ENCODE measurements around the gene ZNRF1.

The ZNRF1 gene

GRCh38 chr16:75107505-75107904 lies 108.7 kb downstream of the ZNRF1 start:
- no peak for TF ChIP-seq JUND (IDR thresholded peaks at IDR 0.05; ENCODE audit: low read depth)
- DNase-seq (ENCODE audit: low read depth in 1 of 2, low spot score in 1 of 2): no peak
- in situ Hi-C loops (cut with HindIII; ENCODE audit: low pct_unique_long_range_greater_than_20kb, low sequenced_read_pairs): no loop called here

- no peak; the same call in 1 of the 2 replicates for TF ChIP-seq JUND (IDR thresholded peaks at IDR 0.05; ENCODE audit: low read depth)
- in situ Hi-C loops (cut with HindIII; ENCODE audit: low pct_unique_long_range_greater_than_20kb, low sequenced_read_pairs): no loop called here
- DNase-seq (ENCODE audit: low read depth in 1 of 2, low spot score in 1 of 2): peak; percentile 56 to 98
These were observed 110.2 kb downstream of the ZNRF1 start for GRCh38 chr16:75108792-75109731.

- peak in 1 of 2 experiments; percentile 72 for DNase-seq (ENCODE audit: low read depth in 1 of 2, low spot score in 1 of 2)
- in situ Hi-C loops (cut with HindIII; ENCODE audit: low pct_unique_long_range_greater_than_20kb, low sequenced_read_pairs): no loop called here
These were observed 111.0 kb downstream of the ZNRF1 start for GRCh38 chr16:75109732-75110243.

GRCh38 chr16:75110637-75111513 lies 112.1 kb downstream of the ZNRF1 start:
- in situ Hi-C loops (cut with HindIII; ENCODE audit: low pct_unique_long_range_greater_than_20kb, low sequenced_read_pairs): no loop called here
- DNase-seq (ENCODE audit: low read depth in 1 of 2, low spot score in 1 of 2): peak; percentile 69 to 93
- TF ChIP-seq JUND (IDR thresholded peaks at IDR 0.05; ENCODE audit: low read depth): no peak

More at GRCh38 chr16:75109732-75110243, 111.0 kb downstream of the ZNRF1 start:
- no peak for TF ChIP-seq JUND (IDR thresholded peaks at IDR 0.05; ENCODE audit: low read depth)

- no peak for TF ChIP-seq JUND (IDR thresholded peaks at IDR 0.05; ENCODE audit: low read depth)
- in situ Hi-C loops (cut with HindIII; ENCODE audit: low pct_unique_long_range_greater_than_20kb, low sequenced_read_pairs): no loop called here
- no peak for DNase-seq (ENCODE audit: low read depth in 1 of 2, low spot score in 1 of 2)
These were observed 112.7 kb downstream of the ZNRF1 start for GRCh38 chr16:75111514-75111940.

GRCh38 chr16:75111961-75112733 lies 113.3 kb downstream of the ZNRF1 start:
- no peak for TF ChIP-seq JUND (IDR thresholded peaks at IDR 0.05; ENCODE audit: low read depth)
- in situ Hi-C loops (cut with HindIII; ENCODE audit: low pct_unique_long_range_greater_than_20kb, low sequenced_read_pairs): no loop called here
- no peak for DNase-seq (ENCODE audit: low read depth in 1 of 2, low spot score in 1 of 2)

GRCh38 chr16:75112734-75113491 lies 114.1 kb downstream of the ZNRF1 start:
- no peak for DNase-seq (ENCODE audit: low read depth in 1 of 2, low spot score in 1 of 2)
- in situ Hi-C loops (cut with HindIII; ENCODE audit: low pct_unique_long_range_greater_than_20kb, low sequenced_read_pairs): no loop called here
- no peak for TF ChIP-seq JUND (IDR thresholded peaks at IDR 0.05; ENCODE audit: low read depth)

- no peak for TF ChIP-seq JUND (IDR thresholded peaks at IDR 0.05; ENCODE audit: low read depth)
- no peak for DNase-seq (ENCODE audit: low read depth in 1 of 2, low spot score in 1 of 2)
- in situ Hi-C loops (cut with HindIII; ENCODE audit: low pct_unique_long_range_greater_than_20kb, low sequenced_read_pairs): no loop called here
These were observed 114.8 kb downstream of the ZNRF1 start for GRCh38 chr16:75113541-75114121.

GRCh38 chr16:75114179-75114945 lies 115.5 kb downstream of the ZNRF1 start:
- in situ Hi-C loops (cut with HindIII; ENCODE audit: low pct_unique_long_range_greater_than_20kb, low sequenced_read_pairs): no loop called here
- TF ChIP-seq JUND (IDR thresholded peaks at IDR 0.05; ENCODE audit: low read depth): no peak
- DNase-seq (ENCODE audit: low read depth in 1 of 2, low spot score in 1 of 2): no peak

All from T47D (cell line).